ENCODE measurements around the gene NUDT15.

DNA sequence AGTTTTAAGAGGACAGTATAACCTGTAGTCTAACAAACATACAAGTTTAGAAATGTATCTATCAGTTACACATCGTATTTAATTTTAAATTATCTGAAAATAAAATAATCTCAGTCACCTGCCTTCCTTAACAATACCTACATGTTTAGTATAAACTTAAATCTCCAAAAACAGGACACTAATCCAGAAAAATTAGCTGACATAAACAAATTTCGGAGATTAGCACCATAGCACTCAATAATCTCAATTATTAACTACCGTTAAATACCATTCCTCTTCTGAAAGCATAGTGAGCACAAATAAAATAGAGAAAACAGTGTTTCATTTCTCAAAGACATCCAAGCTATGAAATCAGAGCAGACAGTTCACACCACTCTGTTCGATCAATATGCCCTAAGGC is 44.2 kb downstream of the NUDT15 start:
- TF ChIP-seq KLF1 (tag by site-specific recombination; IDR thresholded peaks at IDR 0.05) (no peak), ZNF184 (tag by site-specific recombination; IDR thresholded peaks at IDR 0.05) (no peak)
